Stimulated activated CD8-positive, alpha-beta memory T cell treated with anti-CD3 and anti-CD28 coated beads, Interleukin-15, amount 100 ng/mL, for 1 hour (primary cell): Measurements from ENCODE around the gene C18orf63.
"Not testable (repeated sequence)": the region's sequence is repeated elsewhere in the genome, so short reads cannot be mapped to it uniquely, and the experiment has no call there.

Source experiments
- DNase-seq: peaks from one replicate; pipeline ENCODE4 v3.0.0-alpha.2; 2020; ENCODE audit warnings: low read depth

Gene C18orf63

DNA sequence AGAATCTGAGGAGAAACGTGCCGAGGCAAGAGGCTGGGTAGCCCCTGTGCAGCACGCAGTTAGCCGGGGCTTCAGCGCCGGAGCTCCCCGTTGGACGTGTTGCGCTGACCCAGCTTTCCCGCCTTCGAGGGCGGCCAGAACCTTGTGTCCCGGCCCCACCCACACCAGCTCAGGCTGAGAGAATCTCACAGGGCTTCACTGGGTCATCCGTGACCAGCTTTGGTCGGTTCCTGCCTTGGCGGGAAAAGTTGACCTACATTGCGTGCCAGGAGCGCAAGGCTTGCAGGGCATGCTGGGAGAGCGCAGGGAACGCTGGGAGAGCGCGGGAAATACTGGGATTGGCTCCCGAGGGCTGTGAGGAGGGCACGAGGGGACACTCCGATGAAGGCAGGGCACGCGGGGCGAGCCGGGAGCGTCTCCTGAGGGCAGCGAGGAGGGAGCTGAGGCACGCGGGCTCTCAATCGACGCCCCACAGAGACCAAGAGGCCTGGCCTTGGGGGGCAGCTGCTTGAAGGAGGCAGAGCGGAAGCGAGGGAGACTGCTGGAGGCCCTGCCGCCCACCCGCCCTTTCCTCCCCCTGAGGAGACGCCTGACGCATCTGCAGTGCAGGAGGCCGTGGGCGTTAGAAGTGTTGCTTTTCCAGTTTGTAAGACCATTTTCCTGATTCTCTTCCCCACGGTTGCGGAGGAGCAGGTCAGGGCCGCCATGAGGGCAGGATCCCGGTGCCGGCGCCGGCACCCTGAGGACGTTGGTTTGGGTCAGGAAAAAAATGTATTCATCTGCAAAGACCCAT, at the start of gene C18orf63:
TSS of gene C18orf63 (plus strand) at position 376 of the 793 bp plus-strand sequence. CDS start 2,027 bp downstream, outside the sequence.
- no peak for DNase-seq

DNA sequence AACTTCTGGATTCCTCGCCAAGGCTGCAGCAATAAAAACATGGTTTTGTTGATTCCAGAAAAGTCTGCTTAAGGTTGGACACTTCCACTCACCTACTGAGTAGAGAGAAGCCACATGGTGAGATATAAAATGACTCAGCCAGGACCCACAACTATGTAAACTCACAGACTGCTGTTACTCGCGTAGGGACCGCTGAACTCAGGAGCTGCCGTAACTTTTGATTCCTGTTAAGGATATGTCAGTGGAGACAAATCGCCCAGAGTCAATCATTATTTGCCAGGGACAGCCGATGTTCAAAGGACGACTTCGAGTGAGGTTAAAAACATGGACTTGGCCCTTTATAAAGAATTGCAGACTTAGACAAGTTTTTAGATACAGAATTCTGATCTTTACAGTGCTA, 49.5 kb upstream of the C18orf63 start:
- no peak for DNase-seq

DNA sequence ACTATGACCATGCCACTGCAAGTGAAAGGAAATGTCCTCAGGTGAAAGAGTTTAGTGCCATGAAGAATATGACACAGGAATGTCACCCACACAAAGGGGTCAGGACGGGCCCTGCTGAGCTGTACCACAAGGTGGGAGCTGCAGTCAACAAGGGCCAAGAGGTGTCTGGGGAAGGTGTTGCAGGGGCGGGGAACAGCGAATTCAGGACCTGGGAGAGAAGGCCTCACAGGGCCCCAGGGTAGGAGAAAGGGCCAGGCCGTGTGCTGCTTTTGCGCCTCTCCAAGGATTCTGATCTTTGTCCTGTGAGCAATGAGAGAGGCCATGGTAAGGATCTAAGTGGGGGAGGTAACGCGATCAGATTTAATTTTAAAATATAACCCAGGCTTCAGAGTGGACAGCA, 47.5 kb upstream of the C18orf63 start:
- no peak for DNase-seq

DNA sequence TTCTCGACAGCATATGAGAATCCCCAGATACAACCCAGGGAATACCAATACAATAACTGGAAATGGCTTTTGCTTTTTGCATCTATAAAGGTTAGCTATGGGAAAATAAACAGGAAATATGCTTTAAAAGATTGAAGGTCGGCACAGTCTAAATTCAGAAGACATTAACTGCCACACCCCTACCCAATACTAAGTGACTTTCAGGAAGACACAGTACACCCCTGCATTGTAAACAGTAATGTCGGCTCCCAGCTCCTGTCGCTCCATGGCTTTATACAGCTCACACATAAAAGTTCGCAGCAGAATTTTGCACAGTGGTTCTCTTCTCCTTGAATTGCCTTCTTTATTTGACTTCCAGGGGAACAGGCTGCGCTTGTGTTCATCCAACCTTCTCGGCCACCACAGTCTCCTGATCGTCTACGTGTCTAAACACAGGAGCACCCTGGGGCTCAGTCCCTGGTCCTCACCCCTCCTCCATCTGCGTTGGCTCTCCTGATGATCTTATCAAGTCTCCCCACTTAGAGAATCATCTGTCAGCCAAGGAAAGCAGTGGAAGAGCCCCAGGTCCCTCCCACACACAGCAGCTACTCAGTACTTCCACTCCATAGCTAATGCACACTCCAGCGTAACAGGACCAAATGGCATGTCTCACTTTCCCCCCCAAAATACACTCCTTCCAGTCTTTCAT, 46.6 kb upstream of the C18orf63 start:
- no peak for DNase-seq

DNA sequence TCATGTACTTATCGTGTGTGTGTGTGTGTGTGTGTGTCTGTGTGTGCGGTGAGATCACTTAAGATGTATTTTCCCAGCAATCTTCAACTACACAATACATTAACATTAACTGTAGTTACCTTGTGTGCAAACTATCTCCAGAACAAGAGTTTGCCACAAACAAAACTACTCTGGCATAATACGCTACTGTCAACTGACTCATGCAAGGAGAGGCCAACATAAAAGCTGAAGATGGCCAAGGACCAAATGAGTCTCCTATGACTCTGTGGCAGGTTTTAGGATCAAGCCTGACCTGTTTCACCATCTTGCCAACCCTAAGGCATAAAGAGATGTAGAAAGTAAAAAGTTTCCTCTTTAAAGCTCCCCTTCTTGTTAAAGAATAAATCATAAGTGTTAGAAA, 44.0 kb upstream of the C18orf63 start:
- no peak for DNase-seq

DNA sequence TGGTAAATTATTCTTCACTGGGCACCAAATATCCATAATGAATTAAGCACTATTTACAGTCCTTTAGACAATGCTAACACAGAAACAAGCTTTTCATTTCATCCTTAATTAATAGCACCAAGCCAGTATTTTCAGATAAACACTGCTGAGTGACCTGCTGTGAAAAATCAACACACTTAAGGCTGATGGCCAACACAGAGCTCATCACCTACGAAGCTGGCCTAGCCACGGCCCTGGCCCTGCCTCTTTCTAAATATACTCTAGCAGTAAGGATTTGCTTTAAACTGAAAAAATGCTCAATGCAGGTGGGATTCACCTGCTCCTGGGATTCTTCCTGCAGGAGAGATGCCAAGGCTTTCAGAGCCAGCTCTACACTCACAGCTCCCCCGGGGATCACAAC, 42.2 kb upstream of the C18orf63 start:
- DNase-seq: no peak

DNA sequence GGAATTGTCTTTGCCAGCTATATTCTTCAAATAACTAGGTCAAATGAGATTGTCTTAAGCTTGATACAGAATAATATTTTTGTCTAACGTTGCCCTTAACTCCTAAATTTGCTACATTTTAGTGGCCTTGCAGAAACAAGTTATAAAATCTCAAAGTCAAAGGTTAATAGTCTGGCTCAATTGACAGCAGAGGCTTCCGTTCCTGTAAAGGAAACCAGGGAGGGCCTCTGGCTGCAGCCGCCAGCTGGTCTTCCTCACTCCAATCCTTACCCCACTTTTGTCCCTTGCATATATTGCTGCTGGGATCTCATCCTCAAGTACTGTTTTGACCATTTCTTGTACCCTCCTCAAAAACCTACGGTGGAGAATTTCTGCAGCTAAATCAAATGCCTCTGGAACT, 40.9 kb upstream of the C18orf63 start:
- no peak for DNase-seq

DNA sequence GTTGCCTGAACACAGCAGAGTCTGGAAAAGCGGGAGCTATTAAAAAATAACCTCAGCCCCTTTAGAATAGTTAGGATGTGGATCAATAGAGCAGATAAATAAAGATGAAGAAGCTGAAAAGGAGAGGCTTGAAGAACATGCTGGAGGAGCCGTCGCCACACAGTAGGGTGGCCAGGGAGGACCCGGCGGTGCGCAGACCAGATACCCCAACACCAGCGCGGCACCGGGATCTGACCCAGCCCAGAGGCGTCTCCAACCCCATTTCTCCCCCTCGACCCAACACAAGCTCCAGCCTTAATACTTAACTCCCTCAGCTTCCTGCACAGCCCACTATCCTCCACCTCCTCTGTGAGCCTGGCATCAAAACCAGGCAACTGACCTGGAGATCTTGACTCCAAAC, 39.9 kb upstream of the C18orf63 start:
- no peak for DNase-seq

DNA sequence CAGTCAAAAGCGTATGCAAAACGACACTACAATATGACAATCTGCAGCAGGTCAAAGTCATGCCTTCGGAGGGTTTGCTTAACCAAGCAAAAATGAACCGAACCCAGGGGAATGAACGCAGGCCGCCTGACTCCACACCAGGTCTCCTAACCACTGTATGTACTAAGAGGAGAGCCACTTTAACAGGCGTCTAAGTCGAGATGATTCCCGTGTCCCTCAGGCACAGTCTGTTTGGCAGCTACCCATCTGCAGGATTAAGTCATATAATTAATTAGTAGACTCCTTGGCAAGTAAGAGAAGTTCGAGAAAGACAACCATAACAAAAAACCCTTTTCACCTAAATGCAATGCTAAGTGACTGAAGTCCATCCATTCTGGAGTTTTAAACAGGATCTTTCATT, 39.0 kb upstream of the C18orf63 start:
- no peak for DNase-seq

DNA sequence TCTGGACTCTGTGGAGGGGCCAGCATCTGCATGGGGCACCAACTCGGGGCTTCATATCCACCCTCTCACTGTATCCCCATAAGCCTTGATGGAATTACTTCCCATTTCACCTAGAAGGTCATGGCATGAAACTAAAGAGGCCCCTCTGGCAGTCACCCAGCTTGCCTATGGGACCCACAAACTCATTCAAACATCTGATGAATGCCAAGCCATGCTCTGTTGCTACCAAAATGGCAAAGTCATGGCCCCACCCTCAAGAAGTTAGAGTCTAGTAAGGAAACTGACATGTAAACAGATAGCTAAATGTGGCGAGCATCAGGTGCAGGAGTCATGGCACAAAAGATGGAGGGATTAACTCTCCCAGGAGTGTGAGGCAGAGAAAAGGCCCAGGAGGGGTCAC, 38.3 kb upstream of the C18orf63 start:
- no peak for DNase-seq

DNA sequence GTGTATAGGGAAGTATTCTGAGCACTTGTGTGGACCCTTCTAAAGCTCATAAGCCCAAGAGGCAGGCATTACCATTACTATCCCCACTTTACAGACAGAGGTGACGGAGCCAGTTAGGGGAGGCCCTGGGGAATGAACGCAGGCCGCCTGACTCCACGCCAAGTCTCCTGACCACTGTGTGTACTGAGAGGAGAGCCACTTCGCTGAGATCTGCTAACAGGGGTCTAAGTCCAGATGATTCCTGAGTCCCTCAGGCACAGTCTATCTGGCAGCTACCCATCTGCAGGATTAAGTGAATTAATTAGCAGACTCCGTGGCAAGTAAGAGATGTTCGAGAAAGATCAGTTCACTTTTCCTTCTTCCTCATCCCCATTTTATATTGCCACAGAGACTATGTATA, 37.6 kb upstream of the C18orf63 start:
- no peak for DNase-seq

DNA sequence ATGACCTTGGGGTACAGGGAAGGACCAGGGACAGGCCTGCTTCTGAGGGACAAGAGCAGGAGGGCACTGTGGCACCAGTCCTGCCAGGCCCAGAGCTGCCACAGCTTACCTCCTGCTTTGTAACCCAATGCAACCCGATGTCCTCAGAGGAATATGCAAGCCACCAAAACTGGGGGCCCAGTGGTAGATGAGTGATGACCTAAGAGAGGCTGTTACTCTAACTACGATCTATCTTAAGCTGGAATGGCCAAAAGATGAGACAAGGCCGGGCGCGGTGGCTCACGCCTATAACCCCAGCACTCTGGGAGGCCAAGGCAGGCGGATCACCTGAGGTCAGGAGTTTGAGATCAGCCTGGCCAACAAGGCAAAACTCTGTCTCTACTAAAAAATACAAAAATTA, 36.7 kb upstream of the C18orf63 start:
- no peak for DNase-seq

DNA sequence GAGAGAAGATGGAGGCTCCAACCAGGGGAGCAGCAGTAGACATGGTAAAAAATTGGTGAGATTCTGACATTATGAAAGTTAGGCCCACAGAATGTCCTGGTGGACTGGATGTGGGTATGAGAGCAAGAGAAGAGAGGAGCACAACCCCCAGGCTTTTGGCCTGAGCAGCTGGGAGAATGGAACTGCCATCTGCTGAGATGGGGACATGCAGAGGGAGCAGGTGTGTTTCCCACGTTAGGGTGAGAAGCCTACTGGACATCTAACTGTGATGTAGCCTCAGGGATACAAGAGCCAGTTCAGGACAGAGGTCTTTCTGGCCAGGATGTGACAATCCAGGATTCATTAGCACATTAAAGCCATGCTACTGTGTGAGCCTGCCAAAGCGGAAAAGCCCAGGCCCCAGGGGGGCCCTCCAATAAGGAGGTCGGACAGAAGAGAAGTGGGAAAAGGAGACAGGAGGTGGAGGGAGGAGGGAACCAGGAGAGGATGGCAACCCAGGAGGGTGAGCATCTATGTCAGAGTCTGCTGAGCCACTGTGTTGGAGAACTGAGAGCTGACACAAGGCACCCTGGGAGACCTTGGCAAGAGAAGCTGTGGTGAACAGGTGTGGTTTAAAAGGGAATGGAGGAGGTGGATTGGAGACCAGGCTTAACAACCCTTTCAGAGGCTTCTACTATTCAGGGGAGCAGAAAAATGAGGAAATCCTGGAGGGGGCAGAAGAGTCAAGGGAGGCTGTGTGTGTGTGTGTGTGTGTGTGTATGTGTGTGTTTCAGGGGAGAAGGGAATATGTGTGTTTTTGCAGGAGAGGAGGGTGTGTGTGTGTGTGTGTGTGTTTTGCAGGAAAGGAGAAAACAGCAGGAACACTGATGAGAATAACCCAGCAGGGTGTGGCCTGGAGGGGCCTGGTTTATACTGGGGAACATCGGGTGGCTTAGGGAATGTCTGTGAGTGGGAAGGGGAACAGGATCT, 34.3 kb upstream of the C18orf63 start:
- no peak for DNase-seq

DNA sequence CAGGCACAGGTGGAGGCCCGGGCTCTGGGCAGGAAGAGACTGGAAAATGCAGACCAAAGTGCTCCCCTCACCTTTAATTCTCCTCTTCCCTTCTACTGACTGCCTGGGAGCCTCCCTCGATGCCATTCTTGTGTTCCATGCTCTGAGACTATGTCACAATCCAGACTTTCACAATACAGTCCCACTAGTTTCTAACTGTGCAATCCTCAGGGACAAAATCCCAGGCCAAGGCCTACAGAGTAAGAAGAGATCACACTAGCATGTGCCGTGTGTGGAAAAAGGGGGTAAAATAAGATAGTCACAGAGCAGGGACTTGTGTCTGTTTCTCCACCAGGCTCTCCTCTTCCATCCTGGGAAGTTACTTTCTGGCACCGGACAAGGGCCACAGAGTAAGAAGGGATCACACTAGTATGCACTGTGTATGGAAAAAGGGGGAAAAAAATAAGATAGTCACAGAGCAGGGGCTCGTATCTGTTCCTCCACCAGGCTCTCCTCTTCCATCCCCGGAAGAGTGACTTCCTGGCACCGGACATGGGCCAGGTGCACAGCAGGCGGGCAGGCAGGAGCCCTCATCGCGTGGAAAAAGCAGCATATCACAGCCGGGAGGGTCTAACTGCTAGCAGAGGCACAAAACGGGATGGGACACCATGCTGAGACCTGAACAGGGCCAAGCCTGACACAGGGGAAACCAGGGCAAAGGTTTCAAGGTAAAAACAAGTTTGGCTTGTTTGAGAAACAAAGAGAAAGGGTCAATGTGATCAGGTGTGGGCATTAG, 33.5 kb upstream of the C18orf63 start:
- DNase-seq: no peak

DNA sequence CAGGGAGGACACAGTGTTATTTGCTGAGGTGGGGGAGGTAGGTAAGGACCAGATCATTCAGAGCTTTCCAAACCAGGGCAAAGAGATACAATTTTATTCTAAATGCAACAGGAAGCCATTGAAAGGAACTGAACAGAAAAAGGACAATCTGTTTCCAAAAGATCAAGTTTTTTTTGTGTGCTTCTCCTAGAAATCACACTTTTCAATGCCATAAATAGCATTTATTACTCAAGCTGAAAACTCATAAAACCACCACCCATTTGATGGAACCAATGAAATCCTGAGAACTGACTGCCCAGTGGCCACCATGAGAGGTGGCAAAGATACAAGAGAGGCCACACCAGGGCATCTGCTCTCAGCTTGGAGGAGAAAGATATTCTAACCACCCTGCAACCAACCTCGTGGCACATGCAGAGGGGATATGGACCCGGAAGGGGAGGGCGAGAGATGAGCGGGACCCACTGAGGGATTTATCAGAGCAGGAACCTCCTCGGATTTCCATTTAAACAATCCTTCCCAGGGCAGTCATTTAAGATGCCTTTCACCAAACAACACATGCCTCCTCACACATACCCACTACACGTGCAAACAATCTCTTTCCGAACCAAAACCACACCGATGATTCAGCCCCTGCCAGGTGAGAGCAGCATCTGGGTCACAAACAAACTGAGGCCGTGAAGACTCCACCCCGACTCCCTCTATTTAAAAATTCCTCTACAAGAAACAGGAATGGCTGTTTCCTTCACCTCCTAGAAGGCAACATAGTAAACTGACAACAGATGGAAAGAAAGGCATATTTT, 32.7 kb upstream of the C18orf63 start:
- no peak for DNase-seq

DNA sequence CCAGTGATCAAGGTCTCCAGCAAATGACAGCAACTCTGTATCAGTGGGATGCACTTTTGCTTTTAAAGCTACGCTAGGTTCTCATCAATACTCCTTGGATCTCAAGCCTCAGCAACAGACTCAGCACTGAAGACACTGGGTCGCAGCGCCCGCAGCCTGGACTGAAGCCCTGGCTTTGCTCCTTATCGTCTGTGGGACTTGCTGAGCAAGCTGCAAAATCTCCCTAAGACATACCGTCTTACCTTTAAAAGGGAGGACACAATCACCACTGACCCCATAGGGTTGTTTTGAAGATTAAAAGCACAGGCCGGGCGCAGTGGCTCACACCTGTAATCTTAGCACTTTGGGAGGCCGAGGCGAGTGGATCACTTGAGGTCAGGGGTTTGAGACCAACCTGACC, 32.0 kb upstream of the C18orf63 start:
- no peak for DNase-seq

DNA sequence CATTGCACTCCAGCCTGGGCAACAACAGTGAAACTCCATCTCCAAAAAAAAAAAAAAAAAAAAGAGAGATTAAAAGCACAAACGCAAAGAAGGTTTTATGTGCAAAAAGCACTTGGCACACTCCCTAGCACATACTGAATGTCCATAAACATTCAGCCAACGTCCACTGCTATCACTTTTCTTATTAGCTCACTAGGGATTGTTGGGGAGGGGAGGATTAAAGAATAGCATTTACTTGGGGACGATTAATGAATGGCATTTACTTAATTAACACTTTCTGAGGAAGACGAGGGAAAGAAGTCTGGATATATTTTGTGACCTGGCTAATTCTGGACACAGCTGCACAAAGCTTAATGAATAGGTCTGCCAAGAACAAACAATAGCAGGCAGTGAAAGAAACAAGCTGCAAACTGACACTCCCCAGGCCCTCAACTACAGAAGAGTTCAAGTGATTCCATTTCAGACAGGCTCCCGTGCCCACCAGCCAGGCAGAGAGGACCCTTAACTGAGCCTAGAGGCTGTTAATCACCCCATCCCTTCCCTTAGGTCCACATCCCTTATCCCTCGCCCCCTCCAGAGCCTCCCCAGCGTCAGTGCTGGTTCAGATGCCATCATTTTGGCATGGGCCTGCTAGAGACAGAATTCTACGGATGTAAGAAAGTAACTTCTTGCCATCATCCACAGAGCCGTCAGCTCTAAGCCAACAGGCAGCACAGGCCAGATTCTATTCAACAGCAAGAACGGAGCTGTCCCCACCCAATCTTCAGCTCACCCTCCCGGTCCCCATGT, 31.3 kb upstream of the C18orf63 start:
- no peak for DNase-seq

DNA sequence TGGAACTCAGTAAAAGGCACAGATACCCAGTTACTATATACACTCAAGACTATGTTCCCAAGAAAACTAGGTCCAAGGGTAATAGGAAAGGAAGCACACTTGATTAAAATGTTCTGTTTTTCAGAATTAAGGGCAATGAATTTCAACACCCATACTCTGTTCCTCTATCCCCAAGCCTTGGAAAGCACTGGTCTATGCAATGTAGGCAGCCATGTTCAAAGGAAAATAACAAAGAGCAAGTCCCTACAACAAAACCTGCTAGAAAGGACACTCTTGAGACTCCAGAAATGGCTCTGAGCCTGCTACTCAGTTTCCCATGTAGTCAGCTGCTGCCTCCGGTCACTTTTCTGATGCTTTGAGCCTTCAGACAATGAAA, 30.7 kb upstream of the C18orf63 start:
- no peak for DNase-seq

DNA sequence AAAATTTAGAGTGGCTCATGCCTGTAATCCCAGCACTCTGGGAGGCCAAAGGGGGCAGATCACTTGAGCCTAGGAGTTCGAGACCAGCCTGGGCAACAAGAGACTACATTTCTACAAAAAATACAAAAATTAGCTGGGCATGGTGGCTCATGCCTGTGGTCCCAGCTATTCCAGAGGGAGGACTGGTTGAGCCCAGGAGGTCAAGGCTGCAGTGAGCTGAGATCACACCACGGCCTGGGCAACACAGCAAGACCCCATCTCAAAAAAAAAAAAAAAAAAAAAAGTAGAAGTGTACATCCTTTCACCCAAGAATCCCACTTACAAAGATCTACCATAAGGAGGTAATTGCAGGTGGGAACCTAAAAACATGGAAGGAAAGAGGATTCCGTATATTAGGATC, 30.1 kb upstream of the C18orf63 start:
- DNase-seq: not testable (repeated sequence)
